GM19324 (cell line): ENCODE results near the gene POLL.

Experiments
- ATAC-seq: cut with Tn5 transposase; IDR thresholded peaks from one replicate; pipeline ENCODE4 v1.9.1; 2021; ENCODE audit warnings: mild to moderate bottlenecking, moderate library complexity; ENCODE audit not compliant: unreplicated experiment, low FRiP score

POLL gene

GRCh38 chr10:101575580-101576210 lies 12.4 kb downstream of the POLL start:
- ATAC-seq = no peak

- ATAC-seq = no peak
These were observed 13.0 kb downstream of the POLL start for GRCh38 chr10:101575091-101575490.

GRCh38 chr10:101573885-101574753 lies 13.9 kb downstream of the POLL start:
- ATAC-seq = no peak

- no peak for ATAC-seq
These were observed 15.3 kb downstream of the POLL start for GRCh38 chr10:101572785-101573184.

- ATAC-seq = no peak
These were observed 15.9 kb downstream of the POLL start for GRCh38 chr10:101572126-101572525.

- ATAC-seq = no peak
These were observed 16.7 kb downstream of the POLL start for GRCh38 chr10:101571271-101571925.

GRCh38 chr10:101570428-101571270 lies 17.4 kb downstream of the POLL start:
- ATAC-seq = no peak

GRCh38 chr10:101569622-101570427 lies 18.2 kb downstream of the POLL start:
- no peak for ATAC-seq

GRCh38 chr10:101569323-101569621 lies 18.8 kb downstream of the POLL start:
- no peak for ATAC-seq

- no peak for ATAC-seq
These were observed 19.9 kb downstream of the POLL start for GRCh38 chr10:101568054-101568745.

- ATAC-seq = no peak
These were observed 20.7 kb downstream of the POLL start for GRCh38 chr10:101567165-101568006.

- no peak for ATAC-seq
These were observed 21.5 kb downstream of the POLL start for GRCh38 chr10:101566333-101567164.

GRCh38 chr10:101565936-101566332 lies 22.1 kb downstream of the POLL start:
- no peak for ATAC-seq

GRCh38 chr10:101565370-101565900 lies 22.6 kb downstream of the POLL start:
- ATAC-seq = no peak

GRCh38 chr10:101564490-101564991 lies 23.5 kb downstream of the POLL start:
- no peak for ATAC-seq

GRCh38 chr10:101563497-101564040 lies 24.5 kb downstream of the POLL start:
- ATAC-seq = no peak

GRCh38 chr10:101563007-101563406 lies 25.1 kb downstream of the POLL start:
- ATAC-seq = no peak
